ENCODE results near the gene CARTPT. TPM values are rescaled to one million over a fixed set of nuclear protein-coding genes. Genes with fewer than 3 reads are reported as not detected.

CARTPT gene
- total and polyA plus RNA-seq, 8 donors, result not detected

DNA sequence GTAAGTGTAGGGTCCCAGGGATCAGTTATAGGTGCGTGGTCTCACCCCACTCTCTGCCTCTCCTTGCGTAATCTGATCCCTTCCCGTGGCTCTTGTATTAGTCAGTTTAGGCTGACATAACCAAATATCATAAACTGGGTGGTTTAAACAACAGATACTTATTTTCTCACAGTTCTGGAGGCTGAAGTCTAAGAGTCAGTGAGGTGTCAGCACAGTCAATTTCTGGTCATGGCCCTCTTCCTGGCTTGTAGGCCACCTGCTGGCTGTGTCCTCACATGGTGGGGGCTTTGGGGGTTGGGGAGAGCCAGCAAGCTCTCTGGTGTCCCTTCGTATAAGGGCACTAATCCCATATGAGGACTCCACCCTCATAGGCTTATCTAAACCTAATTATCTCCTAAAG lies 32.3 kb downstream of the CARTPT start:
- intact Hi-C loops (cut with DNase I), result no loop called here
- TF ChIP-seq, protein P1, sequence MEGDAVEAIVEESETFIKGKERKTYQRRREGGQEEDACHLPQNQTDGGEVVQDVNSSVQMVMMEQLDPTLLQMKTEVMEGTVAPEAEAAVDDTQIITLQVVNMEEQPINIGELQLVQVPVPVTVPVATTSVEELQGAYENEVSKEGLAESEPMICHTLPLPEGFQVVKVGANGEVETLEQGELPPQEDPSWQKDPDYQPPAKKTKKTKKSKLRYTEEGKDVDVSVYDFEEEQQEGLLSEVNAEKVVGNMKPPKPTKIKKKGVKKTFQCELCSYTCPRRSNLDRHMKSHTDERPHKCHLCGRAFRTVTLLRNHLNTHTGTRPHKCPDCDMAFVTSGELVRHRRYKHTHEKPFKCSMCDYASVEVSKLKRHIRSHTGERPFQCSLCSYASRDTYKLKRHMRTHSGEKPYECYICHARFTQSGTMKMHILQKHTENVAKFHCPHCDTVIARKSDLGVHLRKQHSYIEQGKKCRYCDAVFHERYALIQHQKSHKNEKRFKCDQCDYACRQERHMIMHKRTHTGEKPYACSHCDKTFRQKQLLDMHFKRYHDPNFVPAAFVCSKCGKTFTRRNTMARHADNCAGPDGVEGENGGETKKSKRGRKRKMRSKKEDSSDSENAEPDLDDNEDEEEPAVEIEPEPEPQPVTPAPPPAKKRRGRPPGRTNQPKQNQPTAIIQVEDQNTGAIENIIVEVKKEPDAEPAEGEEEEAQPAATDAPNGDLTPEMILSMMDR (IDR thresholded peaks at IDR 0.05), result no peak
- no peaks in the 10 kb centered on the region for H3K4me1 ChIP-seq

DNA sequence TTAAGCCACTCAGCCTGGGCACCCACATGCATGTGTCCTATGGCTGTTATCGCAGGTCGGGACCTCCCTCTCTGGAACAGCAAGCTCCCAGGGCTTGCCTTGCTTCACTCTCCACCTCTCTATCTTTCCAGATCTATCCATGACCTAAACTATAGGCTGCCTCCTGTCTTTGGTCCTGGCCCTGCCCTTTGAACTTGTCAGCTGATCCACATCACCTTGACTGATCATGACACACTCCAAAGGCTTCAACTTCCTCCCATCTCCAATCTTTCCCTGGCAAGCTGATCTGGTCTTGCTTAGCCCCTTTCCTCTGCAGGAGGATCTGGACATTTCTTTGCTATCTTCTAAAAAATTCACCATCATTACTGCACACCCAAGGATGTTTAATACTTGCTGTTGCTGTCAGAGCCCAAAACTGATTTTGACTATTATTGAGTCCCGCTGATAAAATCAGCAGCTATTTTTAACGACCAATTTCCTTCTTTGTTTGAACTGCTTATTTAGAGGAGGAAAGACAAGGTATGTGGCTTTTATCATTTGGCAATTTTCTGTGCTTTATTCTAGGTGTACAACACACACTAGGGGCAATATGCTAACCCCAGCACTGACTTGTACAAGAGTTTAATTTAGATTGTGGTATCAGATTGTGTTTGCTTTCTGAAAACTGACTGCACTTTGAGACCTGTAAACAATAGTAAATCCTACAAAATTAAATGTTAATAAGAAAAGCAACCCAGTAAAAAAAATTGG lies 33.5 kb downstream of the CARTPT start:
- Histone ChIP-seq H3K27me3 (no peaks in the 10 kb centered on the region), H3K36me3 (no peaks in the 10 kb centered on the region), H3K4me1 (no peaks in the 10 kb centered on the region), H3K4me3 (no peak overlapping the region), H3K27ac (no peak overlapping the region), H3K9me3 (no peaks in the 10 kb centered on the region)
- ATAC-seq (no peak), DNase-seq (no peak)
- intact Hi-C loops (cut with DNase I), result no loop called here
- TF ChIP-seq, protein P1 (IDR thresholded peaks at IDR 0.05), result no peak

More for the DNA sequence above, 32.3 kb downstream of the CARTPT start:
- H3K9me3 ChIP-seq, result no peaks in the 10 kb centered on the region
- H3K27me3 ChIP-seq, result no peaks in the 10 kb centered on the region
- H3K27ac ChIP-seq, result no peak overlapping the region
- no peaks in the 10 kb centered on the region for H3K36me3 ChIP-seq
- ATAC-seq (no peak), DNase-seq (no peak)
- no peak overlapping the region for H3K4me3 ChIP-seq

DNA sequence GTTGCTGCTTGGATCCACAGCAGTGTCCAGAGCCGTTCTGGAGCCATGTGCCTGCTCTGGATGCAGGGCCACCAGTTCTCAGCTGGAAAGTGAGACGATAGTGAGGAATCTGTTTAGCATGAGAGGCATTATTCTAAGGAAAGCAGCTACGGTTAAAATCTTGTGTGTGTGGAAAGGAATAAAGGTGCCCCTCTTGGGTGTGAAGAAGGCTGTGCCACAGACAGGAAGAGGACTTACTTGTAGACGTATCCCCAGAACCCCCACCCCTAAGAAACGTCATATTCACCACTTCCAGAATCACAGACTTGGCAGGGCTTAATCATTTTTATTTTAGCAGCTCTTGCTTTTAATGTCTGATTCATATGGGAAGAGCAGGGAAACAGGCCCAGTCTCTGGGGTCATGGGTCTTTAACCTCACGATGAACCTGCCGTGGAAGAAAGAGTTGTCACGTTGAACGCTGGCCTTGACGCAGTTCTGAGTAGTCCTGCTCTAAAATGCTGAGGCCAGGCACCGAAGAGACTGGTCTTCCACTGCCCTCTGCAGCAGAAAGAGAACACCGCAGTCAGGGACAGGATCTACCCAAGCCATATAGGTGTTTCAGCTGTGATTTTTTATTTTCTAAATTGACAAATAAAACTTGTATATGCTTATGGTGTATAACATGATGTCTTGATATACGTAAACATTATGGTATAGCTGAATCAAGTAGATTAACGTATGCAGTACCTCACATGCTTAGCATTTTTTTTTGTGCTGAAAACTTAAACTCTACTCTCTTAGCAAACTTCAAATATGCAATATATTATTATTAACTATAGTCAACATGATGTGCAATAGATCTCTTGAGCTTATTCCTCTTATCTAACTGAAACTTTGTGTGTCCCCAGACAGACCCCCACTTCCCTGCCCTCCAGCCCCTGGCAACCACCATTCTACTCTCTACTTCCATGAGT lies 38.8 kb downstream of the CARTPT start:
- Histone ChIP-seq H3K9me3 (no peaks in the 10 kb centered on the region), H3K36me3 (no peaks in the 10 kb centered on the region), H3K4me1 (no peaks in the 10 kb centered on the region), H3K4me3 (no peak overlapping the region), H3K27me3 (no peaks in the 10 kb centered on the region), H3K27ac (no peak overlapping the region)
- intact Hi-C loops (cut with DNase I), result no loop called here
- TF ChIP-seq, protein P1 (IDR thresholded peaks at IDR 0.05), result peak; percentile 39 to 40
- DNase-seq (peak in 3 of 4 donors; percentile 35 to 62 (median 45)), ATAC-seq (peak; percentile 96)

DNA sequence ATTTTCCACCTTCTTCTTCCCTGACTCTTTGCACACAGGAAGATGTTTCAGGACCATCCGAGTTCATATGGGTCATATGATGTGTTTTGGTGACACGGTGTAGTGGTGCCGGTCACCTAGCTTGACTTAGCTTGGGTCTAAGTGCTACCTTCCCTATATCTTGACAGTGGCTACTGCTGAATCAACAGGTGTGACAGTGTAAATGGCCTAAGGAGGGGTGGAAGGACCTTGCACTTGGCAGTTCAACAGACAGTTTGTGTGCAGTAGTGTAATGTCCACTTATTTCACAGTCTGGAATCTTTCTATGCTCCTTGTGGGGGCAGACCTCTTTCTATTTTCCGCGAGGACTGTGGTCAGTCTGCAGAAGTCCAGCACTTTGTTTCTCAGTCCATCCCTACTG lies 43.8 kb downstream of the CARTPT start:
- intact Hi-C loops (cut with DNase I), result no loop called here
- DNase-seq (no peak), ATAC-seq (no peak)
- Histone ChIP-seq H3K27ac (no peak overlapping the region), H3K36me3 (no peaks in the 10 kb centered on the region), H3K9me3 (no peaks in the 10 kb centered on the region), H3K4me1 (no peaks in the 10 kb centered on the region), H3K27me3 (no peaks in the 10 kb centered on the region), H3K4me3 (no peak overlapping the region)
- TF ChIP-seq, protein P1 (IDR thresholded peaks at IDR 0.05), result no peak

DNA sequence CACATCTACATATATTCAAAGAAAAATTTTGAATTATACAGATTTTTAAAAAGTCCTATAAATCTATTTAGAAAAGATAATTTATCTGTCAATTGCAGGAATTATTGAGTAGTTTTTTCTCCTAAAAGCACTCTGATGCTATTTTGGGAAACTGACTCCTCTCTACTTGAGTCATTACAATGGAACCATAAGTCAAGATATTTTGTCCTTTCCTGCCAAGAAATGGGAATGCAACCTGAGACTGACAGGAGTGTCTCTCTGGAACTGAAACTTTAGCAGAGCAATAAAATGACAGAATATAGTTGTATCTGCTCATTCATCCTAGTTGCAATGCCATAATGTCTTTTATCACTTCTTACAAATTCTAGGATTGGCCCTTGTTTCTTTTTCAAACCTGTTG lies 48.6 kb downstream of the CARTPT start:
- H3K36me3 ChIP-seq, result no peaks in the 10 kb centered on the region
- H3K4me3 ChIP-seq, result no peak overlapping the region
- DNase-seq, result no peak
- no peaks in the 10 kb centered on the region for H3K27me3 ChIP-seq
- no peaks in the 10 kb centered on the region for H3K9me3 ChIP-seq
- intact Hi-C loops (cut with DNase I), result no loop called here
- H3K4me1 ChIP-seq, result no peaks in the 10 kb centered on the region
- TF ChIP-seq, protein P1 (IDR thresholded peaks at IDR 0.05), result no peak
- H3K27ac ChIP-seq, result no peak overlapping the region
- no peak for ATAC-seq

Measured in left lung (tissue), 10 donors.